ENCODE results near the gene ARFIP1. TPM values are rescaled to one million over a fixed set of nuclear protein-coding genes. Genes with fewer than 3 reads are reported as not detected.
A peak's percentile ranks its signal among the peaks of the same experiment; 100 is the strongest.

Gene ARFIP1
- total and polyA plus RNA-seq, 12 donors = 7.4 to 18.7 (median 14.9) TPM

DNA sequence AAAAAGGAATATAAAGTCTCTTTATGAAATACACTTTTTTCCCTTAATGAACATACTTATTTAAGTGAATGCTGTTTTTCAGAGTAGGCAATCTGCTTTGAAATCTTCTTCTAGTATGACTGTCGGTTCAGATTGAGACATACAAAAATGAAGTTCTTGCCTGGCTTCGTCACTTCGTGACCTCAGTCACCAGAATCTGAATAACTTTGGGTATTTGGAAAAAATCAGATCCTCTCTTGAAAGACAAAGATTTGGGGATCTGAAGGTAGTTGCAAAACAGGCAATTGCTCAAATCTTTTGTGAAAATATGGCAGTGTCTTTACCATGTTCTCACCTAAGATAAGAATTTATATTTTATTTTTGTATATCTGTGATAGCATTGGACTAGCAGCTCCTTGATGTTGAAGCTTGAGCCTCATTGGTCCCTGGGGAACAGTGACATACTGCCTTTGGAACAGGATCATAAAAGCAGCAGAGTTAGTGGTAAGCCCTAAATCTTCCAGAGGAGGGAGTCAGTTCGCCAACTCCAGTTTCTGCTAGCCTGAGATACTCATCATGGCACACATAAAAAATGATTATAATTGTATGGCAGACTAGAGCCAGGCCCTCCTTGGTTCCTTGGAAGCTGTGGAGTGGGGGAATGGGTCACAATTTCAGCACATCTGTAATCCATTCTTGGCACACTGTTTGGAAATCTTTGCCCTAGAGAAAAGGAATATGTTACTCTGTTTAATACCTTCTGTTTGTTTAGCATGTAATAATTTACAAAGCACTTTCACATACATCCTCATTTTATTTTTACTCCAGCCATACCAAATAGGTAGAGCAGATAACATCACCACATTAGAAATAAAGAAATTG is 5.0 kb downstream of the ARFIP1 start:
- Histone ChIP-seq H3K9me3 (no peaks in the 10 kb centered on the region), H3K4me3 (no peak overlapping the region), H3K36me3 (peaks cover 0 to 20% (median 0%) of the 10 kb centered on the region in 9 donors), H3K4me1 (peaks cover 0 to 62% (median 39%) of the 10 kb centered on the region in 9 donors), H3K27ac (no peak overlapping the region), H3K27me3 (no peaks in the 10 kb centered on the region)
- ATAC-seq (no peak), DNase-seq (peak in 1 of 2 donors; percentile 11)
- 78 to 83% methylated on average over 4 of the region's 4 CpGs for WGBS, 2 donors
- intact Hi-C loops (cut with DNase I) = loop anchor here in 2 of 10 donors (5.0 to 10.0 kb wide), 2 partner anchors 470 to 1602 kb away; no protein-coding TSS in a partner anchor
- TF ChIP-seq, protein P1, sequence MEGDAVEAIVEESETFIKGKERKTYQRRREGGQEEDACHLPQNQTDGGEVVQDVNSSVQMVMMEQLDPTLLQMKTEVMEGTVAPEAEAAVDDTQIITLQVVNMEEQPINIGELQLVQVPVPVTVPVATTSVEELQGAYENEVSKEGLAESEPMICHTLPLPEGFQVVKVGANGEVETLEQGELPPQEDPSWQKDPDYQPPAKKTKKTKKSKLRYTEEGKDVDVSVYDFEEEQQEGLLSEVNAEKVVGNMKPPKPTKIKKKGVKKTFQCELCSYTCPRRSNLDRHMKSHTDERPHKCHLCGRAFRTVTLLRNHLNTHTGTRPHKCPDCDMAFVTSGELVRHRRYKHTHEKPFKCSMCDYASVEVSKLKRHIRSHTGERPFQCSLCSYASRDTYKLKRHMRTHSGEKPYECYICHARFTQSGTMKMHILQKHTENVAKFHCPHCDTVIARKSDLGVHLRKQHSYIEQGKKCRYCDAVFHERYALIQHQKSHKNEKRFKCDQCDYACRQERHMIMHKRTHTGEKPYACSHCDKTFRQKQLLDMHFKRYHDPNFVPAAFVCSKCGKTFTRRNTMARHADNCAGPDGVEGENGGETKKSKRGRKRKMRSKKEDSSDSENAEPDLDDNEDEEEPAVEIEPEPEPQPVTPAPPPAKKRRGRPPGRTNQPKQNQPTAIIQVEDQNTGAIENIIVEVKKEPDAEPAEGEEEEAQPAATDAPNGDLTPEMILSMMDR (IDR thresholded peaks at IDR 0.05) = peak in 2 of 9 donors; percentile 10 to 31

DNA sequence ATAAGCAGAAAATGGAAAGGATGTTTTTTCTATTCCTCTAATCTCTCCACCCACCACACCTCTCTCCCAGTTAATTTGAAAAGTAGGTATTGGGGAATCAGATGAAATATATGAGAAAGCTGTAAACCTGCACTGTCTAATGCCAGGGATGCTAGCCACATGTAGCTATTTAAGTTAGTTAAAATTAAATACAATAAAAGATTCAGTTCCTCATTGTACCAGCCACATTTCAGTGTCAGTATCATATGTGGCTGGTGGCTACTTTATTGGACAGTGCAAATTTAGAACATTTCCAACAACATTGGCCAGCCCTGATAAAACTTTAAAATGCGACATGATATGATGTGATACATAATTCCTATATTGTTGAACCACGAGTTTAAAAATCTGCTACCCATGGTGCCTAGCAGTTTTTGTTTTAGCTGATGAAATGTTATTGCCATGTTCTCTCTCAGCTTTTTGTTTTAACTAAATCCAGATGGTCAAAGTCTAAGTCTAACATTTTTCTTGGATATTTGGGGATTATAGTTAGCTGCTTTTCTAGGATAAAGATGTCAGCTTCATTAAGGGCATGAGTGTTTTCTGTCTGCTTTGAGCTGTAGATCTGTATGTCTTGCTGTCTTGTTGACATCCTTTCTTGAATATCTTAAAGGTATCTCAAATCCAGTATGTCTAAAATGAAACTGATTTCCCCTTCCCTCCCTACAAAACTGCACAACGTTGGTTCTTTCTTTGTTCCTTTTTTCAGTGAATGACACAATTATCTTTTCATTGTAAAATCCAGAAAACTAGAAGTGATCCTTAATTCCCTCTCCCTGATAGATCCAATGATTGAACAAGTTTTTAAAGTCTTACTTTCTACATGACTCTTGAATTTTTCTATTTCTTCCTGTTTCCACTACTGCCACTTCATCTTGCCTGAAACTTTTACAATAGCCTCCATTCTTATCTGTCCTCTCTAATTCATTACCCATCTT is 6.2 kb downstream of the ARFIP1 start:
- Histone ChIP-seq H3K9me3 (no peaks in the 10 kb centered on the region), H3K4me3 (no peak overlapping the region), H3K36me3 (peaks cover 0 to 20% (median 0%) of the 10 kb centered on the region in 9 donors), H3K4me1 (peaks cover 0 to 67% (median 34%) of the 10 kb centered on the region in 9 donors), H3K27me3 (no peaks in the 10 kb centered on the region), H3K27ac (no peak overlapping the region)
- no peak for DNase-seq
- WGBS, 2 donors = 65 to 71% methylated on average over 3 of the region's 3 CpGs
- TF ChIP-seq, protein P1 (IDR thresholded peaks at IDR 0.05) = no peak
- ATAC-seq = no peak
- intact Hi-C loops (cut with DNase I) = loop anchor here in 2 of 10 donors (5.0 to 10.0 kb wide), 2 partner anchors 469 to 1604 kb away; no protein-coding TSS in a partner anchor

DNA sequence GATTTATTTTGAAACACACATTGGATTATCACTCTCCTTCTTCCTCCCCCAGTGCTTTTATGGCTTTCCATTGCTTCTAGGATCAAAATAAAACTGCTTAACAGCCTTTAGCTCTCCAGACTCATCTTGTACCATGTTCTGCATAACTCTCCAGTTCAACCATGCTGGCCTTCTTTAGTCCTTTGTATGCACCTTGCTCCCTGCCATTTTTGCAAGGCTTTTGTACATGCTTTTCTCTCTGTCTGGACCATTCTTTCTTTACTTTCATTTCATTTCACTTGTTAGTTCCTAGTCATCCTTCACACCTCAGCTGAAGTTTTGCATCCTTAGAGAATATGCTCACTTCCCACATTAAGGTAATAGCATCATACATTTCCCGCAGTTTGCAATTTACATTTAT is 6.9 kb downstream of the ARFIP1 start:
- ATAC-seq (no peak), DNase-seq (no peak)
- H3K36me3 ChIP-seq = peaks cover 0 to 20% (median 0%) of the 10 kb centered on the region in 9 donors
- TF ChIP-seq, protein P1 (IDR thresholded peaks at IDR 0.05) = no peak
- intact Hi-C loops (cut with DNase I) = loop anchor here in 2 of 10 donors (5.0 to 10.0 kb wide), 2 partner anchors 468 to 1604 kb away; no protein-coding TSS in a partner anchor
- H3K9me3 ChIP-seq = no peaks in the 10 kb centered on the region
- H3K4me3 ChIP-seq = no peak overlapping the region
- H3K27me3 ChIP-seq = no peaks in the 10 kb centered on the region
- H3K27ac ChIP-seq = no peak overlapping the region
- WGBS, 2 donors = 94 to 98% methylated on average over 1 of the region's 1 CpG
- peaks cover 0 to 60% (median 27%) of the 10 kb centered on the region in 9 donors for H3K4me1 ChIP-seq

DNA sequence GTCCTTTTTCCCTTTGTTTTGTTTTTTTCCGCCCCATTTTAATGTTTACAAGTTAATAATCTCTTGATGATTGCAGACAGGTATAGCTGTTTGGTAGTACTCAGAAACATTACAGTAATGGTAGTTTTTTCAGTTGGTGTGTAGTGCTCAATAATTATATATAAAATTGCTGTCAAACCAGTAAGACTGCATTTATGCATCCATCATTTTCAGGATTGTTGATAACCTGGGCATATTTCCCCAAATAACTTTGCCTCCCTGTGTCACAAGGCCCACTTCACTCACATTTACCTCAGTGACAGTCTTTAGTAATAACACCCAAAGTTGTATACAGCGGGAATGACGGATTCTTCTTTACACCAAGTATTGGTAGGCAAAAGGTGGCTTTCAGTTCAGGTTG is 16.1 kb downstream of the ARFIP1 start:
- H3K27me3 ChIP-seq = no peaks in the 10 kb centered on the region
- intact Hi-C loops (cut with DNase I) = no loop called here
- H3K9me3 ChIP-seq = no peaks in the 10 kb centered on the region
- H3K4me1 ChIP-seq = peaks cover 0 to 15% (median 4%) of the 10 kb centered on the region in 9 donors
- DNase-seq = no peak
- TF ChIP-seq, protein P1 (IDR thresholded peaks at IDR 0.05) = no peak
- no peaks in the 10 kb centered on the region for H3K36me3 ChIP-seq
- WGBS, 2 donors = 99% methylated on average over 3 of the region's 3 CpGs
- H3K27ac ChIP-seq = no peak overlapping the region
- no peak for ATAC-seq
- H3K4me3 ChIP-seq = no peak overlapping the region

Measured in heart right ventricle (tissue), 16 donors.